ENCODE results near the gene VWA3B. TPM values are rescaled to one million over a fixed set of nuclear protein-coding genes. Genes with fewer than 3 reads are reported as not detected.

Gene VWA3B
- total RNA-seq, 4 donors from 2014 or later = 0.30 to 6.1 (median 2.5) TPM; not detected in 1

GRCh38 chr2:98234776-98235175 lies 147.8 kb downstream of the VWA3B start:
- no peak for TF ChIP-seq EP300 (IDR thresholded peaks at IDR 0.05)
- TF ChIP-seq, protein P1, sequence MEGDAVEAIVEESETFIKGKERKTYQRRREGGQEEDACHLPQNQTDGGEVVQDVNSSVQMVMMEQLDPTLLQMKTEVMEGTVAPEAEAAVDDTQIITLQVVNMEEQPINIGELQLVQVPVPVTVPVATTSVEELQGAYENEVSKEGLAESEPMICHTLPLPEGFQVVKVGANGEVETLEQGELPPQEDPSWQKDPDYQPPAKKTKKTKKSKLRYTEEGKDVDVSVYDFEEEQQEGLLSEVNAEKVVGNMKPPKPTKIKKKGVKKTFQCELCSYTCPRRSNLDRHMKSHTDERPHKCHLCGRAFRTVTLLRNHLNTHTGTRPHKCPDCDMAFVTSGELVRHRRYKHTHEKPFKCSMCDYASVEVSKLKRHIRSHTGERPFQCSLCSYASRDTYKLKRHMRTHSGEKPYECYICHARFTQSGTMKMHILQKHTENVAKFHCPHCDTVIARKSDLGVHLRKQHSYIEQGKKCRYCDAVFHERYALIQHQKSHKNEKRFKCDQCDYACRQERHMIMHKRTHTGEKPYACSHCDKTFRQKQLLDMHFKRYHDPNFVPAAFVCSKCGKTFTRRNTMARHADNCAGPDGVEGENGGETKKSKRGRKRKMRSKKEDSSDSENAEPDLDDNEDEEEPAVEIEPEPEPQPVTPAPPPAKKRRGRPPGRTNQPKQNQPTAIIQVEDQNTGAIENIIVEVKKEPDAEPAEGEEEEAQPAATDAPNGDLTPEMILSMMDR (IDR thresholded peaks at IDR 0.05) = no peak
- TF ChIP-seq POLR2A (IDR thresholded peaks at IDR 0.05) = no peak
- Histone ChIP-seq H3K4me1 (no peaks in the 10 kb centered on the region), H3K27me3 (no peaks in the 10 kb centered on the region), H3K27ac (no peak overlapping the region), H3K9me3 (no peaks in the 10 kb centered on the region), H3K36me3 (no peaks in the 10 kb centered on the region), H3K4me3 (no peak overlapping the region)
- 23 to 45% methylated on average over 2 of the region's 2 CpGs for WGBS, 2 donors
- DNase-seq (ENCODE audit: low spot score in 2 of 2) = no peak

GRCh38 chr2:98236935-98237334 lies 150.0 kb downstream of the VWA3B start:
- no peak for TF ChIP-seq EP300 (IDR thresholded peaks at IDR 0.05)
- TF ChIP-seq, protein P1 (IDR thresholded peaks at IDR 0.05) = no peak
- TF ChIP-seq POLR2A (IDR thresholded peaks at IDR 0.05) = no peak
- WGBS, 2 donors = 89 to 93% methylated on average over 11 of the region's 11 CpGs
- Histone ChIP-seq H3K9me3 (no peaks in the 10 kb centered on the region), H3K27ac (no peak overlapping the region), H3K27me3 (no peaks in the 10 kb centered on the region), H3K4me1 (no peaks in the 10 kb centered on the region), H3K4me3 (no peak overlapping the region), H3K36me3 (no peaks in the 10 kb centered on the region)
- no peak for DNase-seq (ENCODE audit: low spot score in 2 of 2)

GRCh38 chr2:98240786-98241398 lies 153.9 kb downstream of the VWA3B start:
- 56 to 74% methylated on average over 3 of the region's 3 CpGs for WGBS, 2 donors
- TF ChIP-seq, protein P1 (IDR thresholded peaks at IDR 0.05) = no peak
- TF ChIP-seq EP300 (IDR thresholded peaks at IDR 0.05) = no peak
- TF ChIP-seq POLR2A (IDR thresholded peaks at IDR 0.05) = no peak
- H3K4me1 ChIP-seq = no peaks in the 10 kb centered on the region
- H3K9me3 ChIP-seq = no peaks in the 10 kb centered on the region
- no peaks in the 10 kb centered on the region for H3K27me3 ChIP-seq
- no peaks in the 10 kb centered on the region for H3K36me3 ChIP-seq
- no peak overlapping the region for H3K27ac ChIP-seq
- DNase-seq (ENCODE audit: low spot score in 2 of 2) = no peak
- H3K4me3 ChIP-seq = no peak overlapping the region

- Histone ChIP-seq H3K27ac (no peak overlapping the region), H3K9me3 (peaks cover 0 to under 1% (median 0%) of the 10 kb centered on the region in 4 donors), H3K36me3 (no peaks in the 10 kb centered on the region), H3K4me1 (no peaks in the 10 kb centered on the region), H3K4me3 (no peak overlapping the region), H3K27me3 (no peaks in the 10 kb centered on the region)
- DNase-seq (ENCODE audit: low spot score in 2 of 2) = no peak
- TF ChIP-seq POLR2A (IDR thresholded peaks at IDR 0.05) (no peak), EP300 (IDR thresholded peaks at IDR 0.05) (no peak)
- TF ChIP-seq, protein P1 (IDR thresholded peaks at IDR 0.05) = no peak
- 46 to 71% methylated on average over 2 of the region's 2 CpGs for WGBS, 2 donors
Observed at GRCh38 chr2:98241592-98241991, 154.6 kb downstream of the VWA3B start.

DNA sequence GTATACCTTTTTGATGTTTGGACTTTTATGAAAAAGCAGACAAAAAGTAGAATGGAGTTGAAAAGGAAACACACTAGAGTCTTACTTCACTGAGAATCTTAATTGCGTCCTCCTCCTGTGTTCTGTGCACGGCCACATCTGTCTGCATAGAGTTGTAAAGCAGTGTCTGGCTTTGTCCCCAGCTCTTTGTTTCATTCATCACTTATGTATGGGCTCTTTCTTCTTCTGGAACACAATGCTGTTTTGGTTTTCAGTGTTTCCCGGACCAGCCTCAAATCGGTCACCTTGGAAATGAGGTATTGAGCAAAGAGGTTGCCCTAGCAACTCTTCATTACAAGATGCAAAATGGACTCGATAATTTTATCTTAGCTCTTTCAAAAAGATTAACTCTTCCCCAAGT lies 155.0 kb downstream of the VWA3B start:
- WGBS, 2 donors = 40 to 45% methylated on average over 5 of the region's 5 CpGs
- no peak overlapping the region for H3K27ac ChIP-seq
- no peak for DNase-seq (ENCODE audit: low spot score in 2 of 2)
- no peaks in the 10 kb centered on the region for H3K36me3 ChIP-seq
- peaks cover 0 to 4% (median 0%) of the 10 kb centered on the region in 4 donors for H3K9me3 ChIP-seq
- no peaks in the 10 kb centered on the region for H3K27me3 ChIP-seq
- TF ChIP-seq POLR2A (IDR thresholded peaks at IDR 0.05) = no peak
- TF ChIP-seq EP300 (IDR thresholded peaks at IDR 0.05) = no peak
- TF ChIP-seq, protein P1 (IDR thresholded peaks at IDR 0.05) = no peak
- H3K4me3 ChIP-seq = no peak overlapping the region
- no peaks in the 10 kb centered on the region for H3K4me1 ChIP-seq

Measured in tibial nerve (tissue), 4 donors.